ENCODE data around the gene ANKRD33B.

- TF ChIP-seq CTCF (IDR thresholded peaks at IDR 0.05) = no peak
- no peak for TF ChIP-seq POLR2A (IDR thresholded peaks at IDR 0.05)
Observed at GRCh38 chr5:10629682-10630081, 65.8 kb downstream of the ANKRD33B start.

Data from breast epithelium (tissue), 3 donors.